HUES64 (cell line): ENCODE results near the gene CLIC4. TPM values are rescaled to one million over a fixed set of nuclear protein-coding genes. Genes with fewer than 3 reads are reported as not detected.
"Not testable (repeated sequence)": the region's sequence is repeated elsewhere in the genome, so short reads cannot be mapped to it uniquely, and the experiment has no call there.

Experiments used
- H3K27ac ChIP-seq: 2 replicates; pipeline ENCODE4 v1.7.0; 2013; ENCODE audit warnings: low read depth, low read length, inconsistent platforms
- H3K27me3 ChIP-seq: 2 replicates; pipeline ENCODE4 v1.6.1; 2013; ENCODE audit warnings: mild to moderate bottlenecking, low read length; ENCODE audit not compliant: insufficient read depth
- H3K36me3 ChIP-seq: 2 replicates; pipeline ENCODE4 v1.6.1; 2013; ENCODE audit warnings: mild to moderate bottlenecking, low read length; ENCODE audit not compliant: insufficient read depth
- H3K4me1 ChIP-seq: 2 replicates; pipeline ENCODE4 v1.6.1; 2013; ENCODE audit warnings: mild to moderate bottlenecking, low read length, moderate library complexity; ENCODE audit not compliant: insufficient read depth
- H3K4me3 ChIP-seq: 2 replicates; pipeline ENCODE4 v1.5.1; 2013; ENCODE audit warnings: mild to moderate bottlenecking, low read length, moderate library complexity
- H3K9ac ChIP-seq: 2 replicates; pipeline ENCODE4 v1.6.1; 2013; ENCODE audit warnings: mild to moderate bottlenecking, low read depth, low read length
- H3K9me3 ChIP-seq: 2 replicates; pipeline ENCODE4 v1.6.1; 2013; ENCODE audit warnings: low read depth, low read length; ENCODE audit not compliant: insufficient read depth
- WGBS: fragments of 150-250, 120-280 bp; methylation state at CpG from one replicate; pipeline ENCODE4 v1.1.7; 2013; ENCODE audit warnings: missing lambda C conversion rate; 5-methylcytosine and 5-hydroxymethylcytosine counted together
- polyA plus RNA-seq, 2 experiments: library from polyadenylated mRNA; stranded (reverse); fragments of 50-300 nt; gene quantifications; one replicate each; pipeline ENCODE4 v1.2.3, GENCODE V29; 2013

Gene CLIC4
- polyA plus RNA-seq (2013, experiment 1 of 2) = 178 TPM
- 192 TPM for polyA plus RNA-seq (2013, experiment 2 of 2)

DNA sequence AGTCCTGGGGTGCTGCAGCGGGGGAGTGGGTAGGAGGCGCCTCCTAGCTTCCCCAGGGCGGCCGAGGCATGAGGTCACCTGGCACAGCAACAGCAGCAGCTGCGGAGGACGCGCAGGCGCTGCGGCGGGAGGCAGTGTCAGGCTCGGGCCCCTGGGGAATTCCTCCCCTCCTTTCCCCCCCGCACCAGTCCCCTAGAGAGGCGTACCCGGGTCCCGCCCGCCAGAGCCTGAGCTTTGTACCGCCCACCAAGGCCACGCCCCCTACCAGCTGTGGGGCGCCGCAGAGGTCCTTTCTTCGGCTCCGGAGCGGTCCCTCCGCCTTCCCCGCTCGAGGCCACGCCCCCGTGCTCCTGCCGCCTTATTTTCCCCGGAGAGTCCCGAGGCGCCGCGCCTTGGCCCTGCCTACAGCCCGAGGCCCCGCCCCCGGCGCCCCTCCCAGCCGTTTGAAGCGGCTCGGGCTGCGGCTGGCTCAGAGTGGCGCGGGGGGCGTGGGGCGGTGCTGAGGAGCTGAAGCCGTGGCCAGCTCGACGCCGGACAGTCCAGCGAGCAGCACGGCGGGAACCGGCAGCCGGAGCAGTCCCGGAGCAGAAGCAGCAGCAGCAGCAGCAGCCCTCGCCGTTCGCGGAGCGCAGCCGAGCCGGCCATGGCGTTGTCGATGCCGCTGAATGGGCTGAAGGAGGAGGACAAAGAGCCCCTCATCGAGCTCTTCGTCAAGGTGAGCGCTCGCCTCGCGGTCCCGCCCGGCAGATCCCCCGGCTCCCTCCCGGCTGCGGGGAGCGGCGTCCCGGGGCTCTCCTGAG, at the start of gene CLIC4:
Gene CLIC4 (plus strand): TSS at position 537 of the 800 bp plus-strand sequence. CDS start 107 bp downstream, at position 644.
- Histone ChIP-seq H3K4me1 (peaks cover 34% of the 10 kb centered on the region), H3K27me3 (no peaks in the 10 kb centered on the region), H3K27ac (peak within 1 kb of the TSS; percentile 88), H3K36me3 (peaks cover 3% of the 10 kb centered on the region; the same call in 1 of the 2 replicates), H3K4me3 (peak within 1 kb of the TSS; percentile 79), H3K9ac (peak within 1 kb of the TSS; percentile 90), H3K9me3 (no peaks in the 10 kb centered on the region)
- under 1% methylated on average over 80 of the region's 80 CpGs for WGBS

DNA sequence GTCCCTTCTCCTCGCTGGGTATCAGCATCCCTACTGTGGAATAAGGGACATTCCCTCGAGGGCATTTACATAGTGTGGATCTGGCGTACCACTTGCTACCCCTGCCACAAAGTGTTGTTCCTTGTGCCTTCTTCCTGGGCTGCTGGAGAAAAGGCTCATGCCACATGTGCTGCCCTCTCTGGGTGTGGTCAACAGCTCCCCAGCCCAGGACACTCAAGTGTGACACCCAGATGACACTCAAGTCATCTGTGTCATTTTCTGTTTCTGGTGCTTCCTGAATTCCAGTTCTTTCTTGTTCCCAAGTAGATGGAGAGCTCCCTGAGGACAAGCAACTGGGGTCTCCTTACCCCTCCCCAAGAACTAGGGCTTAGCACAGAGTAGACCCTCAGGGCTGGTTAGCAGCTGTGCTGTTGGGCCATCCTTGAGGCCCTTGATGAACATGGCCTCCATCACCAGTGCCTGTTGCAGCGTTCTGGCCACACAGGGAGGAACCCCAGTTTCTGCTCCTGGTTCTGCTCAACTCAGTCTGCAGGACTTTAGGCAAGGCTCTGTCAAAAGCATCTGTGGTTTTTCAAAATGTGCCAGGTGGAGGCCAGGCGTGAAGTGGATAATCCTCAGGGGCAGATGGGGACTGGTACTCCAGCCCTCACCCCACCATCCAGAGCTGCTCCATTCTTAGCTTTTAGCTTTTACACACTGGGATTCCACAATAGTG, 49.0 kb upstream of the CLIC4 start:
- 89% methylated on average over 5 of the region's 5 CpGs for WGBS
- Histone ChIP-seq H3K27ac (no peak overlapping the region), H3K9me3 (no peaks in the 10 kb centered on the region), H3K9ac (no peak overlapping the region), H3K27me3 (no peaks in the 10 kb centered on the region), H3K4me3 (no peak overlapping the region), H3K4me1 (no peaks in the 10 kb centered on the region), H3K36me3 (no peaks in the 10 kb centered on the region)

DNA sequence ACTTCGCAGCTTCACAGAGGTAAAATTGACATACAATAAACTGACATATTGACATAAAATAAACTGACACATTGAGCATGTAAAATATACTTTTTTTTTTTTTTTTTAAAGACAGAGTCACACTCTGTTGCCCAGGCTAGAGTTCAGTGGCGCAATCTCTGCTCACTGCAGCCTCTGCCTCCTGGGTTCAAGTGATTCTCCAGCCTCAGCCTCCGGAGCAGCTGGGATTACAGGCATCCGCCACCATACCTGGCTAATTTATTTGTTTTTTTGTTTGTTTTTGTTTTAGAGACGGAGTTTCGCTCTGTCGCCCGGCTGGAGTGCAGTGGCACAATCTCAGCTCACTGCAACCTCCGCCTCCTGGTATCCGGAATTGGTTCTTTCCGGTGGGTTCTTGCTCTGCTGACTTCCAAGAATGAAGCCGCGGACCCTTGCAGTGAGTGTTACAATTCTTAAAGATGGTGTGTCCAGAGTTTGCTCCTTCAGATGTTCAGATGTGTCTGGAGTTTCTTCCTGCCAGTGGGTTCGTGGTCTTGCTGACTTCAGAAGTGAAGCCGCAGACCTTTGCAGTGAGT, 48.4 kb upstream of the CLIC4 start:
- Histone ChIP-seq H3K36me3 (no peaks in the 10 kb centered on the region), H3K9me3 (no peaks in the 10 kb centered on the region), H3K27me3 (no peaks in the 10 kb centered on the region), H3K27ac (no peak overlapping the region), H3K9ac (no peak overlapping the region), H3K4me3 (no peak overlapping the region), H3K4me1 (no peaks in the 10 kb centered on the region)
- WGBS = 95% methylated on average over 15 of the region's 15 CpGs

DNA sequence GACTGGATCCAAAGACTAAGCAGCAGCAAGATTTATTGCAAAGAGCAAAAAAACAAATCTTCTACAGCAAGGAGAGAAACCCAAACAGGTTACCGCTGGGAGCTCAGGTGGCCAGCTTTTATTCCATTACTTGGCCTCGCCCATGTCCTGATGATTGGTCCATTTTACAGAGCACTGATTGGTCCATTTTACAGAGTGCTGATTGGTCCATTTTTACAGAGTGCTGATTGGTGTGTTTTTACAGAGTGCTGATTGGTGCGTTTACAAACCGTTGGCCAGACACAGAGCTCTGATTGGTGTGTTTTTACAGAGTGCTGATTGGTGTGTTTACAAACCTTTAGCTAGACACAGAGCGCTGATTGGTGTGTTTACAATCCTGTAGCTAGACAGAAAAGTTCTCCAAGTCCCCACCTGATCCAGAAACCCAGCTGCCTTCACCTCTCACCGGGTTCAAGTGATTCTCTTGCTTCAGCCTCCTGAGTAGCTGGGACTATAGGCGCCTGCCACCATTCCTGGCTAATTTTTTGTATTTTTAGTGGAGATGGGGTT, 47.7 kb upstream of the CLIC4 start:
- not testable (repeated sequence) for H3K9me3 ChIP-seq, H3K27ac ChIP-seq, H3K4me1 ChIP-seq, H3K4me3 ChIP-seq, H3K9ac ChIP-seq, H3K27me3 ChIP-seq, H3K36me3 ChIP-seq
- WGBS = 95% methylated on average over 7 of the region's 7 CpGs

DNA sequence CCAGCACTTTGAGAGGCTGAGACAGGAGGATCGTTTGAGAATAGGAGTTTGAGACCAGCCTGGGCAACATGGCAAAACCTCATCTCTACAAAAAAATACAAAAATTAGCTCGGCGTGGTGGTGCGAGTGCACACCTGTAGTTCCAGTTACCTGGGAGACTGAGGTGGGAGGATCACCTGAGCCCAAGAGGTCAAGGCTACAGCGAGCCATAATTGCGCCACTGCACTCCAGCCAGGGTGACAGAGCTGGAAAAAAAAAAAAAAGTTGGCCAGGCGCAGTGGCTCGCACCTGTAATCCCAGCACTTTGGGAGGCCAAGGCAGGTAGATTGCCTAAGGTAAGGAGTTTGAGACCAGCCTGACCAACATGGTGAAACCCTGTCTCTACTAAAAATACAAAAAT, 46.9 kb upstream of the CLIC4 start:
- H3K9me3 ChIP-seq, H3K27ac ChIP-seq, H3K27me3 ChIP-seq, H3K4me1 ChIP-seq, H3K4me3 ChIP-seq, H3K9ac ChIP-seq, H3K36me3 ChIP-seq: not testable (repeated sequence)
- WGBS = 98% methylated on average over 8 of the region's 8 CpGs

DNA sequence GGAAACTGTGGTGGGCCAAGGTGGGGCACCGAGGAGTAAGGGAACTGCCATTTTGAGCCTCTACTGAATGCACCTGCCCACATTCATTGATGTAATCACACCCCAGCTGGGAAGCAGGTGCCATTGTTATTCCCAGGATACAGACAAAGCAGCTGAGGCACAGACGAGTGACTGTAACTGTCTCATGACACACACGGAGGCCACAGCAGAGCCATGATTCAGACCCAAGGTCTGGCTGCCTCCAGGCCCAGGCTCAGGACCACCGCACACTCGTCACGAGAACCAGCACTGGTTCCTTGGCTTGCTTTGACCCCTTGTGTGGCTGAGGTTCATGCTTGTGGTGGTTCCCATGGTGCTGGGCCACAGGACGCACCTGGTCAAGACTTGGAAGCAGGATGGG, 45.6 kb upstream of the CLIC4 start:
- no peak overlapping the region for H3K9ac ChIP-seq
- no peaks in the 10 kb centered on the region for H3K36me3 ChIP-seq
- 87% methylated on average over 7 of the region's 7 CpGs for WGBS

DNA sequence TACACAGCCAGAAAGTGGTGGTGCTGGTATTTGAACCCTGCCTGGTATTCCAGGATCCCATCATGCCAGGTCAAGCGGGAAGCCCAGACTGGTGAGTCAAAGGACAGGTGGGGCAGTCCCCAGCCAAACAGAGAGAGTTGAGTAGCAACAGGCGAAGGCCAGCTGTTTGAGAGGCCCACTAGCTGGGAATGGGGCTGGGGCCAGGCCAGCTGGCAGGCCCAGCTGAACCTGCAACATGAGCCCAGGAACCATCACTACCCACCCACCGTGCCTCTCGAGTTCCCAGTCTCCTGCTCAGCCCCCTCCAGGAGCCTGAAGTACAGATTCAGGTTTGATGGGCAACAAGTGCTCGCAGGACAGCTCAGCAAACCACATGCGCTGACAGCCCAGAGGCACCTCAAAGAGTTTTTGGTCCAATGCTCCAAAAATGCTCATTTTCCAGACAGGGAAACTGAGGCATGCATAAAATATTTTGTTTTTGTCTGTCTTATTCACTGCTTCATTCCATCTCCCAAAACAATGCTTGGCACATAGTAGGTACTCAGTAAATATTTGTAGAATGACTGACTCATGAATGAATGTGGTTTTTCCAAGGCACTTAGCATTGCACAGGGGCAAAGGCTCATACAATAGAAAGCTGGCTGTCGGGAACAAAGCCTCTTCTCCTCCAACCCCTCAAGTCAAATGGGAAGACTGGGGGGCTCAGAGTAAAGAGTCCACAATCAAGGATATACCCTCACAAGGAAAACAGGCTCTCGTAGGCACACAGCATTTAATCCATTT, 42.5 kb upstream of the CLIC4 start:
- H3K9ac ChIP-seq = no peak overlapping the region
- H3K27ac ChIP-seq = no peak overlapping the region
- WGBS = 81% methylated on average over 8 of the region's 8 CpGs
- no peaks in the 10 kb centered on the region for H3K27me3 ChIP-seq
- H3K4me3 ChIP-seq = no peak overlapping the region
- peaks cover 9% of the 10 kb centered on the region for H3K4me1 ChIP-seq
- H3K9me3 ChIP-seq = no peaks in the 10 kb centered on the region
- H3K36me3 ChIP-seq = no peaks in the 10 kb centered on the region

More for the DNA sequence above, 45.6 kb upstream of the CLIC4 start:
- Histone ChIP-seq H3K4me1 (no peaks in the 10 kb centered on the region; the same call in 1 of the 2 replicates), H3K27me3 (no peaks in the 10 kb centered on the region), H3K9me3 (no peaks in the 10 kb centered on the region), H3K27ac (no peak overlapping the region), H3K4me3 (no peak overlapping the region)

DNA sequence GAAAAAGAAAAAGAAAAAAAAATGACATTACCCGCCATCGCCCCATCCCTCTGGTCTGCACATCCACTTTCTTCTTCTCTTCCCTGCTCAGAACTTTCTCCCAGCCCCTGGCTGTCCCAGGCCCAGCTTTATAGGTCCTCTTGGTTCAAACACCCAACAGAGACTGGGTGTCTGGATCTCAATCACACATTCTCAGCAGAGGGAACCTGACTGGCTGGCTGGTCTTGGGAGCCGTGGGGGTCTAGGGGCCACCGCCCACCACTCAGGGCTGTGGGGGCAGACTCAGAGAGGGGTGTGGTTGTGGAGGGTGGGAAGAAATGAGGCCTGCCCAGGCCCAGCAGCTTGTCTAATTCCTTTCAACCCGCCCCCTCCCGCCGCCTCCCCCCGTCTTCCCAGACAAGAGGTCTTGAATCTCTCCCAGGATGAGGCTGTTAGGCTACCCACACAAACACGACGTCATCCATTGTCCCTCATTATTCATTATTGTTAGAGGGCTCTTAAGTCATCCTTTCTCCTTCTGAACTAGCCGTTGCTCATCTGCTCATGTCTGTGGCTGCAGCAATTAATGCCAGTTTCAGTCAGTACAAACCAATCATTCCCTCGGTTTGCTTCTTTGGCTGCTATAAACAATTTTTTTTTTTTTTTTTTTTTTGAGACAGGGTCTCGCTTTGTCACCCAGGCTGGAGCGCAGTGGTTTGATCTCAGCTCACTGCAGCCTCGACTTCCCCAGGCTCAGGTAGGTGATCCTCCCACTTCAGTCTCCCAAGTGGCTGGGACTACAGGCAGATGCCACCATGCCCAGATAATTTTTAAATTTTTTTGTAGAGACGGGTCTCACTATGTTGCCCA, 40.6 kb upstream of the CLIC4 start:
- 55% methylated on average over 15 of the region's 16 CpGs for WGBS
- H3K27ac ChIP-seq = peak overlapping the region; percentile 75; the same call in 1 of the 2 replicates
- H3K9me3 ChIP-seq = no peaks in the 10 kb centered on the region
- peaks cover 9% of the 10 kb centered on the region for H3K4me1 ChIP-seq
- no peak overlapping the region for H3K9ac ChIP-seq
- H3K4me3 ChIP-seq = no peak overlapping the region; the same call in 1 of the 2 replicates
- no peaks in the 10 kb centered on the region for H3K27me3 ChIP-seq
- H3K36me3 ChIP-seq = no peaks in the 10 kb centered on the region

DNA sequence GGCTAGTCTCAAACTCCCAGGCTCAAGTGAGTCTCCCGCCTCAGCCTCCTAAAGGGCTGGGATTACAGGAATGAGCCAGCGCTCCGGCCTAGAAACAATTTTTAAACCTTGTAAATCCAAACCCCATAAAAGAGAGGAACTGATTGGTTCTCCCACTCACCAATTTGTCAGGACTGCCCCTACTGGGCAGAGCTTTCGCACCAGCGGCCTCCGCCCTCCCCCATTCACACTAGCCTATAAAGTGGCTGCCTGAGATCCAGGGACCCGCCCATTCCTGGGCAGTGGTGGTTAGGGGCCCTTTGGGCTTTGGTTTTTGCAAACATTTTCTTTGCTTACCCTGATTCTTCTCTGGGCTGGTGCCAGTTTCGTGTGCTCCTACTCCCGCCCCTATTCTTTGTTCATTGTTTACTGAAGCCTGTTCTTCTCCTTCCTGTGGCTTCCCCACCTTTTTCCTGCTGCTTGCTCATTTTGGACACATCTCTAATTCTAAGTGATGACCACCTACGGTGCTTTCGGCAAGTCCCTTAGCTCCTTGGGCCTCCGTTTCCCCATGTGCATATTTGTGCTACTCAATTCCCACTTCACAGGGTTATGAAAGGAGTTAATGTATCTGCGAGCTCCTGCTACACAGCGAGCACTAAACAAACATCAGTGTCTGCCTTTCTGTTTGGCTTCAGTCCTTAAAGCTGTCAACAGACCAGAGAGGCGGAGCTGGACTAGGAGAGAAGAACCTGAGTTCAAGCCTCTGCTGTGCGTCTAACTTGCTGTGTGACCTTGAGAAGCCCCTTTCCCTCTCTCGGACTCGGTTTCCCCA, 39.8 kb upstream of the CLIC4 start:
- Histone ChIP-seq H3K4me1 (peaks cover 9% of the 10 kb centered on the region), H3K36me3 (no peaks in the 10 kb centered on the region), H3K9ac (no peak overlapping the region), H3K27me3 (no peaks in the 10 kb centered on the region), H3K27ac (peak overlapping the region; percentile 75; the same call in 1 of the 2 replicates), H3K9me3 (no peaks in the 10 kb centered on the region), H3K4me3 (no peak overlapping the region; the same call in 1 of the 2 replicates)
- 42% methylated on average over 18 of the region's 18 CpGs for WGBS
